ENCODE measurements around the gene SLC41A2.

DNA sequence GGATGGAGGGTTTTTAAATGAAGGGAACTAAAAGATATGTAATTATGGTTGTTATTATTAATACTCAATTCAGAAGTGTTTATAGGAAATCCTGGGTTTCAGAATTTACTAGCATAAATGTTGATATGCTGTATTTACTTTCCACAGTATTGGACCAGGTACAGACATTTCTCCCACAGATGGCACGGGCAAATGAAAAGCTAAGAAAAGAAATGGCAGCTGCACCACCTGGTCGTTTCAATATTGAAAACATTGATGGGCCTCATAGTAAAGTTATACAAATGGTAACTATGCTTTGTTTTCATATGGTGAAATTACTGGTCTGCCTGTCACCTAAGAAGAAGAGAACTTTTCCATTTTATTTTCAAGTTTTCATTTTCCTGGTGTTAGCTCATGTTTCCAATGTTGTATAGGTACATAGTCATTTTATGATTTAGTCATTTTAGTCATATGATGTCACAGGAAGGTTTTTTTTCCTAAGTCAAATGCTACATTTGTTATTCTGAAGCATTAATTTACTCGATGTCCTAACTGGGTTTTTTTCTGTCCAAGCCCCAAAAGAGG, 33.6 kb upstream of the SLC41A2 start:
- TF ChIP-seq, protein P1, sequence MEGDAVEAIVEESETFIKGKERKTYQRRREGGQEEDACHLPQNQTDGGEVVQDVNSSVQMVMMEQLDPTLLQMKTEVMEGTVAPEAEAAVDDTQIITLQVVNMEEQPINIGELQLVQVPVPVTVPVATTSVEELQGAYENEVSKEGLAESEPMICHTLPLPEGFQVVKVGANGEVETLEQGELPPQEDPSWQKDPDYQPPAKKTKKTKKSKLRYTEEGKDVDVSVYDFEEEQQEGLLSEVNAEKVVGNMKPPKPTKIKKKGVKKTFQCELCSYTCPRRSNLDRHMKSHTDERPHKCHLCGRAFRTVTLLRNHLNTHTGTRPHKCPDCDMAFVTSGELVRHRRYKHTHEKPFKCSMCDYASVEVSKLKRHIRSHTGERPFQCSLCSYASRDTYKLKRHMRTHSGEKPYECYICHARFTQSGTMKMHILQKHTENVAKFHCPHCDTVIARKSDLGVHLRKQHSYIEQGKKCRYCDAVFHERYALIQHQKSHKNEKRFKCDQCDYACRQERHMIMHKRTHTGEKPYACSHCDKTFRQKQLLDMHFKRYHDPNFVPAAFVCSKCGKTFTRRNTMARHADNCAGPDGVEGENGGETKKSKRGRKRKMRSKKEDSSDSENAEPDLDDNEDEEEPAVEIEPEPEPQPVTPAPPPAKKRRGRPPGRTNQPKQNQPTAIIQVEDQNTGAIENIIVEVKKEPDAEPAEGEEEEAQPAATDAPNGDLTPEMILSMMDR (IDR thresholded peaks at IDR 0.05) = no peak
- TF ChIP-seq ZFX (IDR thresholded peaks at IDR 0.05; ENCODE audit: borderline replicate concordance) = no peak

Data from 22Rv1 (cell line).